OCI-LY3 (cell line): ENCODE measurements around the gene MKX.

Experiments used
- CTCF ChIP-seq: fragments of 200-600, 300-600 bp; sonication (generic); IDR thresholded peaks from 2 replicates; pipeline ENCODE4 v1.5.1; 2014; ENCODE audit warnings: antibody characterized with exemption, low read length, low read depth
- EZH2phosphoT487 ChIP-seq: fragments of 200-600 bp; shearing (Covaris generic); IDR thresholded peaks from 2 replicates; pipeline ENCODE4 v1.6.1; 2018; ENCODE audit warnings: antibody characterized with exemption, mixed run types, low read depth

DNA sequence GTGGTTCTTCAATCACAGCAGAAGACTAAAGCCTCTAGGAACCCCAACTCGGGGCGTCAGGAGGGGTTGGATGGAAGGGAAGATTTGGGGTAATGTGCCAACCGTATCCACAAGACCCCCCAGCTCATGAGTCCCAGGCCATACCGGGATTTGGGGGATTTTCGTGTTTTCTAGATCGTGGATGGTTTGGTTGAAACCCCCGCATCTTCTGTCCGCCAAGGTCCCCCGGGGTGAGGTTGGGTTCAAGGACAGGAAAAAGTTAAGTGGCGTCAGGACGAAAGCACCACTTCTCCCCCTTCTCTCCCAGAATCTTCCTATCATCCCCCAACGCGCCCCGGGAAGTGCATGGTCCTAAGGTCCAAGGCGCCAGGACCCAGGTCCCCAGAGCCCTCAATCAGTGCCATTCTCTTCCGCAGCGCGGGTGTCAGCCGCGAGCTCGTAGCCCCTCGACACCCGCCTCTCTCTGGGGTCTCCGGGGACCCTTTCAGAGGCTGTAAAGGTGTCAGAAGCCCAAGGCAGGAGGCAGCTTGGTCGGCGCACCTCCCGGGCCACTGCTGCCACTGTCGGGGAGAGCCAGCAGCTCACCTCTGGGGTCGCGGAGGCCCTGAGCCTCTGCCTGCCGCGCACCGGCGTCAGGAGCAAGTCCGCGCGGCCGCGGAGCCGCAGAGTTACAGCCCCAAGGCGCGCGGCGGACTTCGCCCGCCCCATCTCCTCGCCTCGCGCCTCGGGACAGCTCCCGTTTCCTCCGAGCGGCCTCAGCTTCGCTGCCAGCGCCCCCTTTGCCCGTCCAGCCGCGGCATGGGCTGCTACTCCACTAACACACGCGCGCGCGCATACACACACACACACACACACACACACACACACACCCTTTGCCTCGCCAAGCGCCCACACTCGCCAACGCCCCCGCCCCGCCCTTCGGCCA, 1.5 kb downstream of the MKX start:
- no peak for TF ChIP-seq CTCF
- TF ChIP-seq EZH2phosphoT487 = no peak
